ENCODE measurements around the gene APOBEC3A.
A peak's percentile ranks its signal among the peaks of the same experiment; 100 is the strongest.

Gene APOBEC3A

GRCh38 chr22:38957046-38957770, at the start of gene APOBEC3A:
Gene APOBEC3A, plus strand, starts transcription at chr22:38957609. Its CDS starts 83 bp downstream, at chr22:38957692.
- no peak for DNase-seq

DNA sequence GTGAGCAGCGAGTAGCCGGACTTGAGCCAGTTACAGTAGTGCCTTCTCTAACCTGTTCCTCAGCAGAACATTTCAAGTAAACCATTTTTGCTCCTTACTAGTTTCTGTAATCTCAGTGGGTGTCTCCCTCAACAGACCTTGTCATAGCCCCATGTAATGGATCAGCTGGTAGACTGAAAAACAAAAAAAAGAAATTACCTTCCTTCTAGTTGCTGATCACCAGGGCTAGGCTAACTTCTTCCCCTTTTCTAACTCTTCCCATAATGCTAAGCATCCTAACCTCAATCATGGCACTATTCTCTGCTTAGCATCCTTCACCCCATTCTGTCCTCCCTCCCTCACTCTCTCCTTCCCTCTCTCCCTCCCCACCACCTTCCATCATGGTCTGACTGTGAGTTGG, 49.6 kb upstream of the APOBEC3A start:
- no peak for DNase-seq

DNA sequence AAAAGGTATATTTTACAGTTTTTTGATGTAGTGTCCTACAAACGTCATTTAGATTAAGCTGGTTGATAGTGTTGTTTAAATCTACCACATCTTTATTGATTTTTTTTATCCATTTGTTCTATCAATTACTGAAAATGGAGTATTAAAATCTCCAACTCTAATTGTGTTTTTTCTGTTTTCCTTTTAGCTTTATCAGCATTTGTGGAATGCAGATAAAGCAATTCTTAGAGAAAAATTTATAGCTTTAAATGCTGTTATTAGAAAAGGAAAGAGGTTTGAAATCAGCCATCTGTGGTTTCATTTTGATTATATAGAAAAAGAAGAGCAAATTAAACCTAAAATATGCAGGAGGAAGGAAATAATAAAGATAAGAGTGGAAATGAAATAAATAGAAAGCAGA, 46.0 kb upstream of the APOBEC3A start:
- no peak for DNase-seq

DNA sequence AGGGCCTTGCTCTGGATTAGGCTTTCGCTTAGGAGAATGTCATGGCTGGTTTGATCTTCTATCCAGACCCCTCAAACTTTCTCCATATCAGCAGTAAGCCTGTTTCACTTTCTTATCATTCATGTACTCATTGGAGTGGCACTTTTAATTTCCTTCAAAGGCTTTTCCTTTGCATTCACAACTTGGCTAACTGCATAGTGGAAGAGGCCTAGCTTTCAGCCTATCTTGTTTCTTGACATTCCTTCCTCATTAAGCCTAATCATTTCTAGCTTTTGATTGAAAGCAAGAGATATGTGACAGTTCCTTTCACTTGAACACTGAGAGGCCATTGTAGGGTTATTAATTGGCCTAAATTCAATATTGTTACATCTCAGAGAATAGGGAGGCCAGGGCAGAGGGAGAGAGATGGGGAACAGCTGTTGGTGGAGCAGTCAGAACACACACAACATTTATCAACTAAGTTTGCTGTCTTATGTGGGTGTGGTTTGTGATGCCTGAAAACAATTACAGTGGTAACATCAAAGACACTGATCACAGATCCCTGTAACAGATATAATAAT, 37.7 kb upstream of the APOBEC3A start:
- no peak for DNase-seq

DNA sequence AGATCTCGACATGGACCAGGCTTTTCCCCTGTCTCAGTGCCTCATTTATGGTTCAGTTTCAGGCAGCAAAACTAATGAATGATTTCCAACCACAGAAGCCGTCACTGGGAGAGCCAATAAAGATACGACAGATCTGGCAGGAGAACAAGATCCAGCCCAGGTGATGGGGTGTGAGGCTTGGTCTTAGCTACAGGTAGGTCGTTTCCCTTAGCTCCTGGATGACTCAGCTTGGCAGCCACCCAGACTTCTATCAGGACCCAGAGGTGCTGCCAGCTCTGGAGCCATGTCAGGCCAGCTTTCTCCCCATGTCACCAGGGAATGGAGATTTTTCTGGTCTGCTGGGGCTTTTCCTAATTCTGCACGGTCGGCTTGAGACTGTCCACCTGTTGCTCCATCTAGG, 36.3 kb upstream of the APOBEC3A start:
- DNase-seq: no peak

DNA sequence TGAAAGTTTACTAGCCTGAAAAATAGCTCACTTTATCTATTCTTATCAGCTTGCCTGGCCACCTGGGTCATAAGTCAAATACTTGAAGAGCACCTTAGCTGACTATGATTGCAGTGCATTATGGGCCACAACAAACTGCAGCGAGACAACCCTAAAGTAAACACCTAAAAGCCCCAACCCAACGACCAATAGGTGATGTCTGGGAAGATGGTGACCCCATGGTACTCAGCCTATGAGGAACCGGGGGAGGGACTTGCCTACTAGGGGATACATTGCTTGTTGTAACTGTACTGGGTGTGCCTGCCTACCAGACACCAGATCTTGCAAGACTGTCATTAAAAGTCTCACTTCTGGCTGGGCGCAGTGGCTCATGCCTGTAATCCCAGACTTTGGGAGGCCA, 35.6 kb upstream of the APOBEC3A start:
- no peak for DNase-seq

GRCh38 chr22:38923463-38924346, 33.7 kb upstream of the APOBEC3A start:
- peak; percentile 81 to 89 for DNase-seq

GRCh38 chr22:38924347-38924952, 33.0 kb upstream of the APOBEC3A start:
- peak in 1 of 2 experiments; percentile 2 for DNase-seq

- no peak for DNase-seq
Measured at GRCh38 chr22:38925571-38926041, 31.8 kb upstream of the APOBEC3A start.

GRCh38 chr22:38927033-38927781, 30.2 kb upstream of the APOBEC3A start:
- DNase-seq: peak; percentile 31 to 86

DNA sequence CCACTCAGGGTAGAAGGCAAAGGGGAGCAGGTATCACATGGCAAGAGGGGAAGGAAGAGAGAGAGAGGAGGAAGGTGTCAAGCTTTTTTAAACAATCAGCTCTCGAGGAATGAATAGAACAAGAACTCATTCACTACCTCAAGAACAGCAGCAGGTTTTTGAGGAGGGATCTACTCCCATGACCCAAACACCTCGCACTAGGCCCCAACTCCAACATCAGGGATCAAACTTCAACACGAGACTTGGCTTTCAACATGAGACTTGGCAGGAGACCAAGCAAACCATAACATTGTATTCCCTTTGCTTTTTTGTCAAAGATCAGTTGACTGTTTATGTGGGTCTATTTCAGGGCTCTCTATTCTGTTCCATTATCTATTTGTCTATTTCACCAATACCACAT, 26.9 kb upstream of the APOBEC3A start:
- no peak for DNase-seq

- peak in 1 of 2 experiments; percentile 11 for DNase-seq
Measured at GRCh38 chr22:38935023-38935422, 22.4 kb upstream of the APOBEC3A start.

DNA sequence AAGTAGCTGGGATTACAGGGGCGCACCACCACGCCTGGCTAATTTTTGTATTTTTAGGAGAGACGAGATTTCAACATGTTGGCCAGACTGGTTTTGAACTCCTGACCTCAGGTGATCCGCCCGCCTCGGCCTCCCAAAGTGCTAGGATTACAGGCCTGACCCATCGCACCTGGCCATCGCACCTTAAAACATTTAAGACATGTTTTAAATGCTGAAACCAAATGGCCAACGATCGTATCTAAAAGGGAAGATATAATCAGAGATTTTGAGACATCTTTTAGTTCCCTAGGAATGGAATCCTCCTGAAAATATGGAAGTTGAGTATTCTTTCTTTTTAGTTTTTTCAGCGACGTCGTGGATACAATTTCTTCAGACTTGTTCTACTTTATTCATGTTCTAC, 21.8 kb upstream of the APOBEC3A start:
- no peak for DNase-seq

- no peak for DNase-seq
Measured at GRCh38 chr22:38936562-38936961, 20.8 kb upstream of the APOBEC3A start.

GRCh38 chr22:38937036-38937435, 20.4 kb upstream of the APOBEC3A start:
- DNase-seq: no peak

- no peak for DNase-seq
Measured at GRCh38 chr22:38937541-38937940, 19.9 kb upstream of the APOBEC3A start.

GRCh38 chr22:38938221-38938620, 19.2 kb upstream of the APOBEC3A start:
- DNase-seq: no peak

DNA sequence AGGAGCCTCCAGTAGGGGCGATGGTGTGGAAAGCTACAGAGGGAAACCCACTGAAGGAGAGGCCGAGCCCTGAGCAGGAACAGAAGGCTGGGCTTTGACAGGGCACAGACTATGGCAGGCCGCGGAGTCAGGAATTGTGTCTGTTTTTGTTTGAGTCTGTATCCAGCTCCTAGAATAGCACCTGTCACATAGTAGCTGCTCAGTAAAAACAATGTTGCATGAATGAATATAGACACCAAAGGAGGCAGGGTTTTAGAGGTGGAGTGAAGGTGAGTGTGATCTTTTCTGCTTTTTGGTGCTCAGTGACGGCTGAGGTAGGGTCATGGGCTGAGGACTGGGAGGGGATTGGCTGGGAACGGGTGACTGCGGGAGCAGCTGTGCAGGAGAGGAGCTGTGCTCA, 18.5 kb upstream of the APOBEC3A start:
- no peak for DNase-seq

- no peak for DNase-seq
Measured at GRCh38 chr22:38940811-38941384, 16.5 kb upstream of the APOBEC3A start.

DNA sequence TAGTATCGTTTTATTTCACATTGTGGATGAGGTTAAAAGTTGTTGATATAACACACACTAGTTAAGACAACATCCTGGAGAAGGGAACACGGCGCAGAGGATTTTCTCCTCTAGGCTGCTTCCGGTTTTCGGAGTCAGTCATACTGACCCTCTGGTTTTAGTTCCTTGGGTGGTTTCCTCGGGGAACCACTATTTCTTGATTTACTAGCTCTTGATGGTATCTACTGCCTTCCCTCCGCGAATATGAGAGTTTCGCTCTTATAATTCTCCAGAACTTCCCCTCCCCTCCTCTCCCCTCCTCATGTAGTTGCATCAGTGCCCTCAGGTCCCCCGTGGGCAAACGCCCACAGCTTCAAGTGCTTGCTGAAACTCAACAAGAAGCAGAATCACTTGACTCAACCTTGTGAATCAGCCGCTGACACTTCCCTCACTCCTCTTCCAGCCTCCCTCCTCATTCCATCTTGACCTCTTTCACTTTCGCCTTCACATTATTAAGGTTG, 15.9 kb upstream of the APOBEC3A start:
- no peak for DNase-seq

DNA sequence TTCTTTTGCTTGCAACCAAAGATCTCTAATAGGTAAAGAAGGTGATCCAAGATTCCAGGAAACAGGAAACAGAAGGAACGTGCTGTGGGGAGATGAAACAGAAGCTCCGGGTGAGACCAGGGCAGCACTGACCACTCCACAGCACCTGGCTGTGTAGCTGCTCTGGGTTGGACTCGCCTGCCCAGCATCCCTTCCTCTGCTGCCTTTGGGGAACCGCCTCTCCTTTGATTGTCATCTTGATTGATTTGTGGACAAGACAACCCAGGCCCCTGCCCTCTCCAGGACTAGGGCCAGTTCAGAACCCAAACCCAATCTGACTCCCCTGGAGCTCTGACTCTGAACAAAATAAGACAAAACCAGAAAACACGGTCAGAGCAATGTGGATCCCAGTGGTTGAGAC, 14.7 kb upstream of the APOBEC3A start:
- no peak for DNase-seq

DNA sequence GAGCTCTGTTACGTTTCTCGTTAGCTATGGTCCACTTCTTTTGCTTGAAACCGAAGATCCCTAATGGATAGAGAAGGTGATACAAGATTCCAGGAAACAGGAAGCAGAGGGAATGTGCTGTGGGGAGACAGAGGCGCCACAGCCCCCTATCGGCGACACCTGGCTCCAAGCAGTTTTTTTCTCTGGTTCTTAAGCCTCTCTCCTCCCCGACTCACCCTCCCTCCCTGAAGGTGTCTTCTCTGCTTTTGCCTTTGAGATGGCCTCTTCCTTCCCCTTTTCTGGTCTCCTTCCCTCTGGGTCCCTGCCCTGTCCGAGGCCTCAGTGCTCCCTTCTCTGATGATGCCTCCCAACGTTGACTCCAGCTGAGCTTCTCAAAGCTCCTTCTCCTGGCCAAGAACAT, 14.2 kb upstream of the APOBEC3A start:
- no peak for DNase-seq
